WTC11 (cell line): Measurements from ENCODE around the gene RILPL1. TPM values are rescaled to one million over a fixed set of nuclear protein-coding genes. Genes with fewer than 3 reads are reported as not detected.

Source experiments
- ATAC-seq: fragments of 200-7000 bp; cut with Tn5 transposase; 2 replicates; pipeline ENCODE4 v1.10.0; 2021; ENCODE audit warnings: mild to moderate bottlenecking, moderate library complexity
- CTCF ChIA-PET: fragments of 300-600 bp; sonication (Branson Sonifier 250); formaldehyde crosslinking; loops from one replicate; lab custom pipeline; 2021; ENCODE audit warnings: antibody characterized with exemption; lab: Charles Lee
- POLR2A ChIA-PET: fragments of 350-600 bp; sonication (Branson Sonifier 250); formaldehyde crosslinking; loops from one replicate; lab custom pipeline; 2021; ENCODE audit warnings: antibody characterized with exemption; lab: Charles Lee
- DNase-seq: peaks from one replicate; pipeline ENCODE4 v3.0.0; 2021; ENCODE audit warnings: low spot score
- H3K27ac Mint-ChIP-seq: 2 replicates; pipeline ENCODE4 v1.8.0; 2021; ENCODE audit warnings: mixed read lengths
- H3K27me3 Mint-ChIP-seq: 2 replicates; pipeline ENCODE4 v1.8.0; 2021; ENCODE audit warnings: low read depth, mild to moderate bottlenecking, moderate library complexity, mixed read lengths
- H3K36me3 Mint-ChIP-seq: 2 replicates; pipeline ENCODE4 v1.8.0; 2021; ENCODE audit warnings: mixed read lengths
- H3K4me1 Mint-ChIP-seq: 2 replicates; pipeline ENCODE4 v1.8.0; 2022; ENCODE audit warnings: mixed read lengths
- H3K4me3 Mint-ChIP-seq: 2 replicates; pipeline ENCODE4 v1.8.0; 2021; ENCODE audit warnings: mild to moderate bottlenecking, moderate library complexity, mixed read lengths
- H3K9me3 Mint-ChIP-seq: 2 replicates; pipeline ENCODE4 v1.8.0; 2021; ENCODE audit warnings: mixed read lengths
- AFF4 ChIP-seq: sonication (generic); formaldehyde crosslinking; IDR thresholded peaks from 2 replicates; pipeline ENCODE4 v1.8.1; 2023; ENCODE audit warnings: mild to moderate bottlenecking, missing genetic modification reagents, borderline replicate concordance
- ATF2 ChIP-seq: sonication (generic); formaldehyde crosslinking; IDR thresholded peaks from 2 replicates; pipeline ENCODE4 v1.8.1; 2022; ENCODE audit warnings: low read depth, missing genetic modification reagents, borderline replicate concordance
- CBFB ChIP-seq: sonication (generic); formaldehyde crosslinking; IDR thresholded peaks from 2 replicates; pipeline ENCODE4 v1.8.1; 2022; ENCODE audit warnings: mild to moderate bottlenecking, low read depth, missing genetic modification reagents
- ETV6 ChIP-seq: sonication (generic); formaldehyde crosslinking; IDR thresholded peaks from 2 replicates; pipeline ENCODE4 v1.8.1; 2022; ENCODE audit warnings: mild to moderate bottlenecking, missing genetic modification reagents
- MXD4 ChIP-seq: fragments of 250-450 bp; sonication (Bioruptor Pico); IDR thresholded peaks from 2 replicates; pipeline ENCODE4 v1.8.0; 2021; ENCODE audit warnings: mild to moderate bottlenecking, moderate library complexity, borderline replicate concordance
- NFE2L1 ChIP-seq: sonication (generic); formaldehyde crosslinking; IDR thresholded peaks from 2 replicates; pipeline ENCODE4 v1.8.1; 2023; ENCODE audit warnings: missing genetic modification reagents
- OVOL2 ChIP-seq: fragments of 250-450 bp; sonication (Bioruptor Pico); IDR thresholded peaks from 2 replicates; pipeline ENCODE4 v1.9.0; 2021; ENCODE audit warnings: mild to moderate bottlenecking, borderline replicate concordance
- SMAD4 ChIP-seq: sonication (generic); formaldehyde crosslinking; IDR thresholded peaks from 2 replicates; pipeline ENCODE4 v1.8.0; 2022; ENCODE audit warnings: mild to moderate bottlenecking, missing genetic modification reagents
- TCF7 ChIP-seq: sonication (generic); formaldehyde crosslinking; IDR thresholded peaks from 2 replicates; pipeline ENCODE4 v1.8.0; 2022; ENCODE audit warnings: mild to moderate bottlenecking, low read depth, missing genetic modification reagents, moderate library complexity
- ZNF317 ChIP-seq: sonication (generic); formaldehyde crosslinking; IDR thresholded peaks from 2 replicates; pipeline ENCODE4 v1.8.1; 2023; ENCODE audit warnings: low read depth, mild to moderate bottlenecking, moderate library complexity, missing genetic modification reagents, borderline replicate concordance
- ZNF512 ChIP-seq: sonication (generic); formaldehyde crosslinking; IDR thresholded peaks from 2 replicates; pipeline ENCODE4 v1.8.1; 2022; ENCODE audit warnings: missing genetic modification reagents, borderline replicate concordance
- total RNA-seq: library from RNA; stranded (reverse); gene quantifications from 3 replicates; pipeline ENCODE4 v1.2.3, GENCODE V29; 2021
- TF ChIP-seq, protein P1 (sequence below): sonication (generic); formaldehyde crosslinking; IDR thresholded peaks from 2 replicates; pipeline ENCODE4 v1.8.0; 2022; ENCODE audit warnings: missing genetic modification reagents
- TF ChIP-seq, protein P2 (sequence below): sonication (generic); formaldehyde crosslinking; IDR thresholded peaks from 2 replicates; pipeline ENCODE4 v1.8.1; 2023; ENCODE audit warnings: mild to moderate bottlenecking, moderate library complexity, missing genetic modification reagents
- TF ChIP-seq, protein P3 (sequence below): sonication (generic); formaldehyde crosslinking; IDR thresholded peaks from 2 replicates; pipeline ENCODE4 v1.8.0; 2023; ENCODE audit warnings: missing genetic modification reagents, mild to moderate bottlenecking, borderline replicate concordance

Gene RILPL1
- total RNA-seq, 1 experiment from 2014 or later = 8.2 TPM

DNA sequence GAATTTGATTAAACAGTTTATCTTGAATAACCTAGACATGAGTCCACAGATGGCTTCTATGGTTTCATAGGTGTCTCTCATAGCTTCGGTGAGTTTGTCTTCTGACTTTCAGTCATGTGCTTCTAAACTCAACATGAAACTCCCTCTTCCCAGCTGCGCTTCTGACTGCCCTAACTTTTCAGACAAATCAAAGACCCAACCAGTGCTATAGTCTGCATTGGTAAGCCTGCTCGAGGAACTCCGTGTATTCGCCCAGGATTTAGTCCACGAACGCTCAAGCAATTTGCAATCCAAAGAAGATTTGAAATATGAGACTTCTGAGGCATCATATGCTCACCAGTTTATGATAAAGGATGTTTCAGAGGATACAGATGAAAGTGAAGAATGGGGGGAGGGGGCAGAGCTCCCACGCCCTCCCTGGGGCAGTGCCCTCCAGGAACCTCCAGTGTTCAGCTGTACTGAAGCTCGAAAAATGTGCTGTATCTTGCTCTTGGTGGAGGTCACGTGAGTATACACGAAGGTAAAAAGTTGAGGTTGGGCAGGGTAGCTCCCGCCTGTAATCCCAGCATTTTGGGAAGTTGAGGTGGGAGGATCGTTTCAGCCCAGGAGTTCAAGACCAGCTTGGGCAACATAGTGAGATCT, 91.9 kb downstream of the RILPL1 start (continued):
- TF ChIP-seq ZNF512 (no peak), AFF4 (CRISPR knock-in tag) (no peak), TCF7 (CRISPR knock-in tag) (no peak), ZNF317 (CRISPR knock-in tag) (no peak)

- ATAC-seq (peak; percentile 93), DNase-seq (peak; percentile 79)
- Mint-ChIP-seq H3K27ac (no peak within 1 kb of the TSS), H3K27me3 (peaks cover 39% of the 10 kb centered on the region), H3K4me3 (peak within 1 kb of the TSS; percentile 94), H3K4me1 (no peaks in the 10 kb centered on the region), H3K9me3 (no peaks in the 10 kb centered on the region), H3K36me3 (no peaks in the 10 kb centered on the region)
- POLR2A ChIA-PET = interaction anchor here (0.5 kb wide), 2 partner anchors 13 to 147 kb away, joined by 3 to 6 read pairs; no protein-coding TSS in a partner anchor
- CTCF ChIA-PET = interaction anchor here (0.9 to 1.3 kb wide), 2 partner anchors 10 to 52 kb away, joined by 3 read pairs; partner anchors contain the start of gene KMT5A
- TF ChIP-seq SMAD4 (CRISPR knock-in tag) = no peak
- no peak for TF ChIP-seq MXD4
- no peak for TF ChIP-seq ATF2
- TF ChIP-seq, protein P1, sequence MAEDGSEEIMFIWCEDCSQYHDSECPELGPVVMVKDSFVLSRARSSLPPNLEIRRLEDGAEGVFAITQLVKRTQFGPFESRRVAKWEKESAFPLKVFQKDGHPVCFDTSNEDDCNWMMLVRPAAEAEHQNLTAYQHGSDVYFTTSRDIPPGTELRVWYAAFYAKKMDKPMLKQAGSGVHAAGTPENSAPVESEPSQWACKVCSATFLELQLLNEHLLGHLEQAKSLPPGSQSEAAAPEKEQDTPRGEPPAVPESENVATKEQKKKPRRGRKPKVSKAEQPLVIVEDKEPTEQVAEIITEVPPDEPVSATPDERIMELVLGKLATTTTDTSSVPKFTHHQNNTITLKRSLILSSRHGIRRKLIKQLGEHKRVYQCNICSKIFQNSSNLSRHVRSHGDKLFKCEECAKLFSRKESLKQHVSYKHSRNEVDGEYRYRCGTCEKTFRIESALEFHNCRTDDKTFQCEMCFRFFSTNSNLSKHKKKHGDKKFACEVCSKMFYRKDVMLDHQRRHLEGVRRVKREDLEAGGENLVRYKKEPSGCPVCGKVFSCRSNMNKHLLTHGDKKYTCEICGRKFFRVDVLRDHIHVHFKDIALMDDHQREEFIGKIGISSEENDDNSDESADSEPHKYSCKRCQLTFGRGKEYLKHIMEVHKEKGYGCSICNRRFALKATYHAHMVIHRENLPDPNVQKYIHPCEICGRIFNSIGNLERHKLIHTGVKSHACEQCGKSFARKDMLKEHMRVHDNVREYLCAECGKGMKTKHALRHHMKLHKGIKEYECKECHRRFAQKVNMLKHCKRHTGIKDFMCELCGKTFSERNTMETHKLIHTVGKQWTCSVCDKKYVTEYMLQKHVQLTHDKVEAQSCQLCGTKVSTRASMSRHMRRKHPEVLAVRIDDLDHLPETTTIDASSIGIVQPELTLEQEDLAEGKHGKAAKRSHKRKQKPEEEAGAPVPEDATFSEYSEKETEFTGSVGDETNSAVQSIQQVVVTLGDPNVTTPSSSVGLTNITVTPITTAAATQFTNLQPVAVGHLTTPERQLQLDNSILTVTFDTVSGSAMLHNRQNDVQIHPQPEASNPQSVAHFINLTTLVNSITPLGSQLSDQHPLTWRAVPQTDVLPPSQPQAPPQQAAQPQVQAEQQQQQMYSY = no peak
- TF ChIP-seq CBFB (CRISPR knock-in tag) = no peak
- TF ChIP-seq NFE2L1 = no peak
- no peak for TF ChIP-seq ETV6 (CRISPR knock-in tag)
- TF ChIP-seq, protein P2, sequence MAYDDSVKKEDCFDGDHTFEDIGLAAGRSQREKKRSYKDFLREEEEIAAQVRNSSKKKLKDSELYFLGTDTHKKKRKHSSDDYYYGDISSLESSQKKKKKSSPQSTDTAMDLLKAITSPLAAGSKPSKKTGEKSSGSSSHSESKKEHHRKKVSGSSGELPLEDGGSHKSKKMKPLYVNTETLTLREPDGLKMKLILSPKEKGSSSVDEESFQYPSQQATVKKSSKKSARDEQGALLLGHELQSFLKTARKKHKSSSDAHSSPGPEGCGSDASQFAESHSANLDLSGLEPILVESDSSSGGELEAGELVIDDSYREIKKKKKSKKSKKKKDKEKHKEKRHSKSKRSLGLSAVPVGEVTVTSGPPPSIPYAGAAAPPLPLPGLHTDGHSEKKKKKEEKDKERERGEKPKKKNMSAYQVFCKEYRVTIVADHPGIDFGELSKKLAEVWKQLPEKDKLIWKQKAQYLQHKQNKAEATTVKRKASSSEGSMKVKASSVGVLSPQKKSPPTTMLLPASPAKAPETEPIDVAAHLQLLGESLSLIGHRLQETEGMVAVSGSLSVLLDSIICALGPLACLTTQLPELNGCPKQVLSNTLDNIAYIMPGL (CRISPR knock-in tag) = no peak
- TF ChIP-seq OVOL2 (CRISPR knock-in tag) = no peak
- TF ChIP-seq, protein P3, sequence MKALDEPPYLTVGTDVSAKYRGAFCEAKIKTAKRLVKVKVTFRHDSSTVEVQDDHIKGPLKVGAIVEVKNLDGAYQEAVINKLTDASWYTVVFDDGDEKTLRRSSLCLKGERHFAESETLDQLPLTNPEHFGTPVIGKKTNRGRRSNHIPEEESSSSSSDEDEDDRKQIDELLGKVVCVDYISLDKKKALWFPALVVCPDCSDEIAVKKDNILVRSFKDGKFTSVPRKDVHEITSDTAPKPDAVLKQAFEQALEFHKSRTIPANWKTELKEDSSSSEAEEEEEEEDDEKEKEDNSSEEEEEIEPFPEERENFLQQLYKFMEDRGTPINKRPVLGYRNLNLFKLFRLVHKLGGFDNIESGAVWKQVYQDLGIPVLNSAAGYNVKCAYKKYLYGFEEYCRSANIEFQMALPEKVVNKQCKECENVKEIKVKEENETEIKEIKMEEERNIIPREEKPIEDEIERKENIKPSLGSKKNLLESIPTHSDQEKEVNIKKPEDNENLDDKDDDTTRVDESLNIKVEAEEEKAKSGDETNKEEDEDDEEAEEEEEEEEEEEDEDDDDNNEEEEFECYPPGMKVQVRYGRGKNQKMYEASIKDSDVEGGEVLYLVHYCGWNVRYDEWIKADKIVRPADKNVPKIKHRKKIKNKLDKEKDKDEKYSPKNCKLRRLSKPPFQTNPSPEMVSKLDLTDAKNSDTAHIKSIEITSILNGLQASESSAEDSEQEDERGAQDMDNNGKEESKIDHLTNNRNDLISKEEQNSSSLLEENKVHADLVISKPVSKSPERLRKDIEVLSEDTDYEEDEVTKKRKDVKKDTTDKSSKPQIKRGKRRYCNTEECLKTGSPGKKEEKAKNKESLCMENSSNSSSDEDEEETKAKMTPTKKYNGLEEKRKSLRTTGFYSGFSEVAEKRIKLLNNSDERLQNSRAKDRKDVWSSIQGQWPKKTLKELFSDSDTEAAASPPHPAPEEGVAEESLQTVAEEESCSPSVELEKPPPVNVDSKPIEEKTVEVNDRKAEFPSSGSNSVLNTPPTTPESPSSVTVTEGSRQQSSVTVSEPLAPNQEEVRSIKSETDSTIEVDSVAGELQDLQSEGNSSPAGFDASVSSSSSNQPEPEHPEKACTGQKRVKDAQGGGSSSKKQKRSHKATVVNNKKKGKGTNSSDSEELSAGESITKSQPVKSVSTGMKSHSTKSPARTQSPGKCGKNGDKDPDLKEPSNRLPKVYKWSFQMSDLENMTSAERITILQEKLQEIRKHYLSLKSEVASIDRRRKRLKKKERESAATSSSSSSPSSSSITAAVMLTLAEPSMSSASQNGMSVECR (CRISPR knock-in tag) = peak; percentile 34; the same call in 1 of the 2 replicates
Measured at GRCh38 chr12:123436017-123436964, 97.2 kb downstream of the RILPL1 start, which contains the start of gene RILPL2. Gene RILPL2, minus strand, starts transcription at chr12:123436684. Its CDS starts 264 bp downstream, at chr12:123436420.
